ENCODE results near the gene OR4K13. TPM values are rescaled to one million over a fixed set of nuclear protein-coding genes. Genes with fewer than 3 reads are reported as not detected.

OR4K13 gene
- total RNA-seq = not detected in 2 replicates

GRCh38 chr14:20035938-20036337 lies at the start of gene OR4K13:
OR4K13 (minus strand) TSS chr14:20036038; CDS start chr14:20034758, 1,280 bp downstream.
- DNase-seq = no peak

- no peak for DNase-seq
These were observed 23.9 kb upstream of the OR4K13 start, which contains the start of gene OR4L1 for GRCh38 chr14:20059745-20060144. OR4L1 (plus strand) TSS chr14:20060045; CDS start chr14:20060045, 0 bp downstream.

- DNase-seq = no peak
These were observed 12.4 kb upstream of the OR4K13 start for GRCh38 chr14:20048202-20048601.

- no peak for DNase-seq
These were observed 8.4 kb upstream of the OR4K13 start for GRCh38 chr14:20044243-20044642.

- no peak for DNase-seq
These were observed 389 bp downstream of the OR4K13 start for GRCh38 chr14:20035449-20035848.

GRCh38 chr14:20031058-20031457 lies 4.8 kb downstream of the OR4K13 start:
- DNase-seq = no peak

- DNase-seq = no peak
These were observed 16.5 kb downstream of the OR4K13 start, which contains the start of gene OR4K14 for GRCh38 chr14:20019257-20019865. OR4K14 (minus strand) TSS chr14:20019307; CDS start chr14:20015193, 4,114 bp downstream.

- DNase-seq = no peak
These were observed 27.7 kb downstream of the OR4K13 start for GRCh38 chr14:20008156-20008555.

GRCh38 chr14:20002319-20002718 lies 33.5 kb downstream of the OR4K13 start:
- DNase-seq = no peak

GRCh38 chr14:20001863-20002262 lies 34.0 kb downstream of the OR4K13 start, which contains the start of gene OR4Q2:
OR4Q2 (plus strand) TSS chr14:20002163.
- no peak for DNase-seq

- no peak for DNase-seq
These were observed 42.4 kb downstream of the OR4K13 start for GRCh38 chr14:19993438-19993837.

Other genes starting within 250 kb of the OR4K13 start
- not detected in 2 replicates for gene OR4N2, start 232.3 kb downstream of the OR4K13 start, total RNA-seq
- not detected in 2 replicates for gene OR4K2, start 160.9 kb downstream of the OR4K13 start, total RNA-seq
- not detected in 2 replicates for gene OR4K5, start 115.4 kb downstream of the OR4K13 start, total RNA-seq
- not detected in 2 replicates for gene OR4K1, start 105.1 kb downstream of the OR4K13 start, total RNA-seq
- not detected in 2 replicates for gene OR4K15, start 60.4 kb downstream of the OR4K13 start, total RNA-seq
- not detected in 2 replicates for gene OR4Q2, start 33.9 kb downstream of the OR4K13 start, total RNA-seq
- gene OR4K14, start 16.7 kb downstream of the OR4K13 start, total RNA-seq = not detected in 2 replicates
- gene OR4L1, start 24.0 kb upstream of the OR4K13 start, total RNA-seq = not detected in 2 replicates
- not detected in 2 replicates for gene OR4K17, start 74.7 kb upstream of the OR4K13 start, total RNA-seq
- not detected in 2 replicates for gene OR4N5, start 102.8 kb upstream of the OR4K13 start, total RNA-seq
- not detected in 2 replicates for gene OR11G2, start 154.9 kb upstream of the OR4K13 start, total RNA-seq
- gene OR11H6, start 187.7 kb upstream of the OR4K13 start, total RNA-seq = not detected in 2 replicates
- not detected in 2 replicates for gene OR11H7, start 192.9 kb upstream of the OR4K13 start, total RNA-seq
- not detected in 2 replicates for gene OR11H4, start 203.2 kb upstream of the OR4K13 start, total RNA-seq

Data from dermis blood vessel endothelial cell (primary cell).